Measurements from ENCODE around the gene EXOC3L4. TPM values are rescaled to one million over a fixed set of nuclear protein-coding genes. Genes with fewer than 3 reads are reported as not detected.

The EXOC3L4 gene
- total and polyA plus RNA-seq, 3 experiments from 2014 or later: not detected

DNA sequence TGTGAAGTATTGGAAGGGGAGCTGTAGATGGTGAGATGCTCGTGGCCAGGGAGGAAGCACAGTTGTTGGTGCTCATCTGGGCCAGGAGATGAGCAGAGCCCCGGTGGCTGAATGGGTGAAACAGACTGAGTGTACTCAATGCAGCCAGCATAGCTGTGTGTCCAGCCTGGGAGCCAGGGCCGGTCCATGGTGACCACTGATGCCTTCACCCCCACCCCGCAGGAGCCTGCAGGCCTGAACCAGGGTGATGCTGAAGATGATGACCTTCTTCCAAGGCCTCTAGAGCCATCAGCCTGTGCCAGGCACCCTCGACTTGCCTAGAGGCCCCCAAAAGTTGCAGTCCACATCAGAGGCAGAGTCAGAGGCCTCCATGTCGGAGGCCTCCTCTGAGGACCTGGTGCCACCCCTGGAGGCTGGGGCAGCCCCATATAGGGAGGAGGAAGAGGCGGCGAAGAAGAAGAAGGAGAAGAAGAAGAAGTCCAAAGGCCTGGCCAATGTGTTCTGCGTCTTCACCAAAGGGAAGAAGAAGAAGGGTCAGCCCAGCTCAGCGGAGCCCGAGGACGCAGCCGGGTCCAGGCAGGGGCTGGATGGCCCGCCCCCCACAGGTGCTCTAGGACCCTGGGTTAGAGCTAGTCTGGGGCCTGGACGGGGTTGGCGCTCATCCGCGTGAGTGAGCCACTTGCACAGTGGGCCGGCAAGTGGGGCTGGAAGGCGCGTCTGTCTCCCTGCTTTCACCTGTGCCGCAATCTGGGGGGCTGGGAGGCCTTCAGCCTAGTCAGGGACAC, 31.8 kb downstream of the EXOC3L4 start:
- peaks cover 0 to 5% (median 0%) of the 10 kb centered on the region in 3 donors for H3K4me1 Mint-ChIP-seq
- H3K9me3 Mint-ChIP-seq: no peaks in the 10 kb centered on the region
- H3K36me3 ChIP-seq (ENCODE audit: insufficient read depth, low read length): no peaks in the 10 kb centered on the region
- peaks cover 8 to 22% of the 10 kb centered on the region in 2 donors for H3K27me3 Mint-ChIP-seq
- ChIA-PET CTCF (no interaction called here), POLR2A (no interaction called here)
- H3K27ac ChIP-seq (ENCODE audit: low read depth, low read length): no peak overlapping the region
- H3K4me3 Mint-ChIP-seq: no peak overlapping the region
- peaks cover 4% of the 10 kb centered on the region for H3K27me3 ChIP-seq (ENCODE audit: insufficient read depth, low read length, poor library complexity, severe bottlenecking)
- no peaks in the 10 kb centered on the region for H3K9me3 ChIP-seq (ENCODE audit: low read length)
- H3K4me1 ChIP-seq (ENCODE audit: insufficient read depth, low read length): peaks cover 7% of the 10 kb centered on the region
- no peak for DNase-seq
- H3K4me3 ChIP-seq (ENCODE audit: low read length): no peak overlapping the region
- H3K36me3 Mint-ChIP-seq: no peaks in the 10 kb centered on the region
- H3K27ac Mint-ChIP-seq: no peak overlapping the region

DNA sequence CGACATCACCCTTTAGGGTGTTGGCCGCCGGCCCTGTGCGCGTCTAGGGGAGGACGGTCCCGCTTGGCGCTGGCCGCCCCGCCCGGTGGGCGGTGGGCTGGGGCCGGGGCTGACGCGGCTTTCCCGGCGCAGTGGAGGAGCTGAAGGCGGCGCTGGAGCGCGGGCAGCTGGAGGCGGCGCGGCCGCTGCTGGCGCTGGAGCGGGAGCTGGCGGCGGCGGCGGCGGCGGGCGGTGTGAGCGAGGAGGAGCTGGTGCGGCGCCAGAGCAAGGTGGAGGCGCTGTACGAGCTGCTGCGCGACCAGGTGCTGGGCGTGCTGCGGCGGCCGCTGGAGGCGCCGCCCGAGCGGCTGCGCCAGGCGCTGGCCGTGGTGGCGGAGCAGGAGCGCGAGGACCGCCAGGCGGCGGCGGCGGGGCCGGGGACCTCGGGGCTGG, 32.4 kb downstream of the EXOC3L4 start:
- Mint-ChIP-seq H3K4me3 (no peak overlapping the region), H3K36me3 (no peaks in the 10 kb centered on the region), H3K27ac (no peak overlapping the region), H3K27me3 (peaks cover 8 to 18% of the 10 kb centered on the region in 2 donors), H3K4me1 (peaks cover 0 to 5% (median 0%) of the 10 kb centered on the region in 3 donors), H3K9me3 (no peaks in the 10 kb centered on the region)
- CTCF ChIA-PET: interaction anchor here (1.4 kb wide), 1 partner anchor 22 kb away, joined by 9 read pairs; no protein-coding TSS in a partner anchor
- no peak overlapping the region for H3K4me3 ChIP-seq (ENCODE audit: low read length)
- POLR2A ChIA-PET: no interaction called here
- no peaks in the 10 kb centered on the region for H3K9me3 ChIP-seq (ENCODE audit: low read length)
- no peak overlapping the region for H3K27ac ChIP-seq (ENCODE audit: low read depth, low read length)
- H3K4me1 ChIP-seq (ENCODE audit: insufficient read depth, low read length): peaks cover 7% of the 10 kb centered on the region
- H3K36me3 ChIP-seq (ENCODE audit: insufficient read depth, low read length): no peaks in the 10 kb centered on the region
- DNase-seq: no peak
- H3K27me3 ChIP-seq (ENCODE audit: insufficient read depth, low read length, poor library complexity, severe bottlenecking): peaks cover 4% of the 10 kb centered on the region

DNA sequence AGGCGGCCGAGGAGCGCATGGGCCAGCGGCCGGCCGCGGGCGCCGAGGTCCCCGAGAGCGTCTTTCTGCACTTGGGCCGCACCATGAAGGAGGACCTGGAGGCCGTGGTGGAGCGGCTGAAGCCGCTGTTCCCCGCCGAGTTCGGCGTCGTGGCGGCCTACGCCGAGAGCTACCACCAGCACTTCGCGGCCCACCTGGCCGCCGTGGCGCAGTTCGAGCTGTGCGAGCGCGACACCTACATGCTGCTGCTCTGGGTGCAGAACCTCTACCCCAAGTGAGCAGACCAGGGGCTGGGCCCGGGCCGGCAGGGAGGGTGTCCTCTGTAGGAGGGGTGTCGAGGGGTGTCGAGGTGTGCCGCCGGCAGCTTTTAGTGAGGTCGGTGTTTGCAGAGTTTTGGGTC, 32.8 kb downstream of the EXOC3L4 start:
- ChIA-PET POLR2A (no interaction called here), CTCF (interaction anchor here (1.4 kb wide), 1 partner anchor 22 kb away, joined by 9 read pairs; no protein-coding TSS in a partner anchor)

DNA sequence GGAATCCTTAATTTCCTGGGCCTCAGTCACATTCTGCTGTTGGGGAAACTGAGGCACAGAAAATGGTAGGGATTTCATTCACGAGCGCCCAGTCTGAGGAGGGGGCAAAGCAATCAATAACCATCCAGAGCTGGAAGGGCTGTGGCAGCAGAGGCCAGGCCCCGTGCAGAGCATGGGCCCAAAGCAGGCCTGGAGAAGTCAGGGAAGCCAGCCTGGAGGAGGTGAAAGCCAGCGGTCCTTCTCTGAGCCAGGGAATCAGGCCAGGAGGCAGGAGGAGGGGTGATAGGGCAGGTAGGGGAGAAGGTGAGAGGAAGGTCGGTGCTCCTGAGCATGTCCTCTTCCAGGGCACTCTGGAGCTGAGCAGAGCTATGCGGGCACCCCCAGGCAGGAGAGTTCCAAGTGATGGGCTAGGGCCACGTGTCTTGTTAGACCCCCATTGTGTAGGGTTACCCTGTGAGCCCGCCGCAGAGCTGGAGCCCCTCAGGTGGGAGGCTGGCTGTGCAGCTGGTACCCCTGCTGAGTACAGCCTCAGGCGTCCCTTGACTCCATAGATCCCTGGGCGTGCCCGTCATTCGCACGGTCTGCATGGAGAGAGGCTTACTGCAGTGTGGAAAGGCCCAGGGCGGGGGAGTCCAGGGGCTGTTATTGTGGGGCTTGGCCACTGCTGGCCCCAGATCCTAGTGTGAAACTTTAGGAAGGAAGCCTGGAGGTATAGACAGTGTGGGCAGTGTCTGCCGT, 33.5 kb downstream of the EXOC3L4 start:
- no peak for DNase-seq
- H3K9me3 ChIP-seq (ENCODE audit: low read length): no peaks in the 10 kb centered on the region
- peaks cover 0 to 5% (median 0%) of the 10 kb centered on the region in 3 donors for H3K4me1 Mint-ChIP-seq
- H3K9me3 Mint-ChIP-seq: no peaks in the 10 kb centered on the region
- ChIA-PET POLR2A (no interaction called here), CTCF (interaction anchor here (1.4 kb wide), 1 partner anchor 23 kb away, joined by 9 read pairs; no protein-coding TSS in a partner anchor)
- H3K27me3 ChIP-seq (ENCODE audit: insufficient read depth, low read length, poor library complexity, severe bottlenecking): no peaks in the 10 kb centered on the region
- no peak overlapping the region for H3K27ac Mint-ChIP-seq
- H3K27me3 Mint-ChIP-seq: peaks cover 6 to 14% of the 10 kb centered on the region in 2 donors
- H3K4me3 ChIP-seq (ENCODE audit: low read length): no peak overlapping the region
- H3K4me3 Mint-ChIP-seq: no peak overlapping the region
- no peaks in the 10 kb centered on the region for H3K4me1 ChIP-seq (ENCODE audit: insufficient read depth, low read length)
- no peaks in the 10 kb centered on the region for H3K36me3 Mint-ChIP-seq
- H3K27ac ChIP-seq (ENCODE audit: low read depth, low read length): no peak overlapping the region
- H3K36me3 ChIP-seq (ENCODE audit: insufficient read depth, low read length): no peaks in the 10 kb centered on the region

More for the DNA sequence above, 32.8 kb downstream of the EXOC3L4 start:
- no peak overlapping the region for H3K27ac Mint-ChIP-seq
- Histone ChIP-seq H3K9me3 (ENCODE audit: low read length) (no peaks in the 10 kb centered on the region), H3K36me3 (ENCODE audit: insufficient read depth, low read length) (no peaks in the 10 kb centered on the region), H3K4me3 (ENCODE audit: low read length) (no peak overlapping the region), H3K27ac (ENCODE audit: low read depth, low read length) (no peak overlapping the region), H3K27me3 (ENCODE audit: insufficient read depth, low read length, poor library complexity, severe bottlenecking) (peaks cover 4% of the 10 kb centered on the region), H3K4me1 (ENCODE audit: insufficient read depth, low read length) (peaks cover 6% of the 10 kb centered on the region)
- peaks cover 6 to 14% of the 10 kb centered on the region in 2 donors for H3K27me3 Mint-ChIP-seq
- H3K9me3 Mint-ChIP-seq: no peaks in the 10 kb centered on the region
- H3K36me3 Mint-ChIP-seq: no peaks in the 10 kb centered on the region
- DNase-seq: no peak
- H3K4me1 Mint-ChIP-seq: peaks cover 0 to 5% (median 0%) of the 10 kb centered on the region in 3 donors
- H3K4me3 Mint-ChIP-seq: no peak overlapping the region

DNA sequence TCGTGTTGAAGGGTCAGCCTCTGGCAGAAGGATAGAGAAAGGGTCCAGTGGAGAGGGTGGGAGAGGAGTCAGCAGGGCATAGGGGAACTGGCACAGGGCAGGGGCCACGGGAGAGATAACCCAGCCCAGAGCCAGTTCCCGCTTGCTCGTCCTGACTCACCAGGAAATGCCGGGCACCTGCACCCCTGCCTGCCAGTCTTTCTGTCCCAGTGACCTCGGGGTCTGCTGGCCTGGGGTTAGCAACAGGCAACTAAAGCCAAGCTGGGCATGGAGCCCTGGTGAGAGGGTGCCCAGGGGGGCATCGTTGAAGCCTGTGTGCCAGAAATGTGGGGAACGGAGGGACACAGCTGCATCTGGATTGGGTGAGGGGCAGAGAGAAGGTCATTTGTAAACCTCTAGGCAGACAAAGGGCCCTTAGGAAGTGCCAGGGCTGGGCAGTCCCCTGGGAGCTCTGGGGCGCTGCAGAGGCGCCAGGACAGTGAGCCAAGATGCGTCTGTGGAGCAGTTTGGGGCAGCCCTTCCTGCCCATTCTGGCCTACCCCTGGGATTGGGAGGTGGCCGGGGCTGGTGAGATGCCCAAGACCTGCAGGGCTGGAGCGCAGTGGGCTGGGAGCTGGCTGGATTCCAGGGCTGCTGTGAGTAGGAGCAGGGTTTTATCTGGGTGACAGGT, 34.2 kb downstream of the EXOC3L4 start:
- Histone ChIP-seq H3K4me3 (ENCODE audit: low read length) (no peak overlapping the region), H3K4me1 (ENCODE audit: insufficient read depth, low read length) (no peaks in the 10 kb centered on the region), H3K27ac (ENCODE audit: low read depth, low read length) (no peak overlapping the region), H3K9me3 (ENCODE audit: low read length) (no peaks in the 10 kb centered on the region), H3K27me3 (ENCODE audit: insufficient read depth, low read length, poor library complexity, severe bottlenecking) (no peaks in the 10 kb centered on the region), H3K36me3 (ENCODE audit: insufficient read depth, low read length) (no peaks in the 10 kb centered on the region)
- Mint-ChIP-seq H3K4me1 (peaks cover 0 to 5% (median 0%) of the 10 kb centered on the region in 3 donors), H3K36me3 (no peaks in the 10 kb centered on the region), H3K27ac (no peak overlapping the region), H3K27me3 (peaks cover 6 to 14% of the 10 kb centered on the region in 2 donors), H3K9me3 (no peaks in the 10 kb centered on the region), H3K4me3 (no peak overlapping the region)
- ChIA-PET POLR2A (no interaction called here), CTCF (interaction anchor here (2.0 kb wide), 1 partner anchor 23 kb away, joined by 6 read pairs; no protein-coding TSS in a partner anchor)
- DNase-seq: no peak

DNA sequence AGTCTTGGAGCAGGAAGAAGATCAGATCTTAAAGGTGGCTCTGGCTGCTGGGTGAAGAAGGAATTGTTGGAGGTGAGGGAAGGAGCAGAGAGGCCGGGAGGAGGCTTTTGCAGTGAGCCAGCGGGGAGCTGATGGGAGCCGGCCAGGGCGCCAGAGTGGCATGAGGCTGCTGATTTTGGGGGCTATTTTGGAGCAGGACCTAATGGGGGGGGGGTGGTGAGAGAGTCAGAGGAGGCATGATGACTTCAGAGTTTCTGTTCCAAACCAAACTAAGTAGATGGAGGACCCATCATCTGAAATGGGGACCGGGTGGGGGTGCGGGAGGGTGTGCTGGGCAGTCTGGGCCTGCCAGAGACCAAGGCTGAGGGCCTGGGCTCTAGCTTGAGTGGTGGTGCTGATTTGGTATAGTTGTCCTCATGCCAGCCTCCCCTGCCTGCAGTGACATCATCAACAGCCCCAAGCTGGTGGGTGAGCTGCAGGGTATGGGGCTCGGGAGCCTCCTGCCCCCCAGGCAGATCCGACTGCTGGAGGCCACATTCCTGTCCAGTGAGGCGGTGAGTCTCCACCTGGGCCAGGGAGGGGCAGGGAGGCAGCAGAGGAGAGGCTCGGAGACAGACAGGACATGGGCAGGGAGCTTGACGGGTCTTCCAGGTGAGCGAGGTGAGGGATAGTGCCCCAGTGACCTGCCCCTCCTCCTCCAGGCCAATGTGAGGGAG, 34.9 kb downstream of the EXOC3L4 start:
- no peak overlapping the region for H3K4me3 ChIP-seq (ENCODE audit: low read length)
- no peaks in the 10 kb centered on the region for H3K36me3 ChIP-seq (ENCODE audit: insufficient read depth, low read length)
- Mint-ChIP-seq H3K27me3 (peaks cover 6 to 10% of the 10 kb centered on the region in 2 donors), H3K27ac (no peak overlapping the region), H3K9me3 (no peaks in the 10 kb centered on the region), H3K36me3 (no peaks in the 10 kb centered on the region), H3K4me3 (no peak overlapping the region), H3K4me1 (no peaks in the 10 kb centered on the region)
- H3K27me3 ChIP-seq (ENCODE audit: insufficient read depth, low read length, poor library complexity, severe bottlenecking): no peaks in the 10 kb centered on the region
- CTCF ChIA-PET: interaction anchor here (2.0 kb wide), 1 partner anchor 24 kb away, joined by 6 read pairs; no protein-coding TSS in a partner anchor
- POLR2A ChIA-PET: no interaction called here
- no peak for DNase-seq
- no peaks in the 10 kb centered on the region for H3K4me1 ChIP-seq (ENCODE audit: insufficient read depth, low read length)
- no peak overlapping the region for H3K27ac ChIP-seq (ENCODE audit: low read depth, low read length)
- H3K9me3 ChIP-seq (ENCODE audit: low read length): no peaks in the 10 kb centered on the region

DNA sequence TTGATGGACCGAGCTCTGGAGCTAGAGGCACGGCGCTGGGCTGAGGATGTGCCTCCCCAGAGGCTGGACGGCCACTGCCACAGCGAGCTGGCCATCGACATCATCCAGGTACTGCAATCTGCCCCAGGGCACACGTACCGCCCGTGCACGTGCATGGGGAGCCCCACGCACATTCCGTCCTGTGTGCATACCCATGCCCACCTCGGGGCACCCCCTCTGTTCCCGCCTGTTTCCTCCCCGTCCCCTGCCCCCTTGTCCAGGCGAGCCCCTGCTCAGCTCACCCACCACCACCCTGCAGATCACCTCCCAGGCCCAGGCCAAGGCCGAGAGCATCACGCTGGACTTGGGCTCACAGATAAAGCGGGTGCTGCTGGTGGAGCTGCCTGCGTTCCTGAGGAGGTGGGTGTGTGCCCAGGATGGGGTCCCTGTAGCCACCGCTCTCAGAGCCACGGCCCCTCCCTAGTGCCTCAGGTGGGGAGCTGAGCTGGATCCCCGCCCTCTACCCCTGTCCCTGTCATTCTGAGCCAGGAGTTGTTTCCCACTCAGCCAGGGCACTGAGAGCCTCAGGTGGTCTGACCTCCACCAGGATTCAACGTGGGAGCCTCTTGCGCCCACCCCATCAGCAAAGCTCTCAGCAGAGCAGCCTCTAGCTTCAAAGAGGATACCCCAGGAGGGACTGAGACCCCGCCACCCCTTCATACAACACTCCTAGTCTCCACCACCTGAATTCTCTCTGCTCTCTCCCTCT, 35.7 kb downstream of the EXOC3L4 start:
- CTCF ChIA-PET: interaction anchor here (1.5 to 2.0 kb wide), 2 partner anchors 25 kb away, joined by 6 read pairs; no protein-coding TSS in a partner anchor
- H3K27ac ChIP-seq (ENCODE audit: low read depth, low read length): no peak overlapping the region

More for the DNA sequence above, 35.7 kb downstream of the EXOC3L4 start:
- Histone ChIP-seq H3K4me3 (ENCODE audit: low read length) (no peak overlapping the region), H3K36me3 (ENCODE audit: insufficient read depth, low read length) (no peaks in the 10 kb centered on the region), H3K4me1 (ENCODE audit: insufficient read depth, low read length) (no peaks in the 10 kb centered on the region), H3K27me3 (ENCODE audit: insufficient read depth, low read length, poor library complexity, severe bottlenecking) (no peaks in the 10 kb centered on the region), H3K9me3 (ENCODE audit: low read length) (no peaks in the 10 kb centered on the region)
- DNase-seq: no peak
- H3K36me3 Mint-ChIP-seq: no peaks in the 10 kb centered on the region
- no peaks in the 10 kb centered on the region for H3K4me1 Mint-ChIP-seq
- no peak overlapping the region for H3K27ac Mint-ChIP-seq
- no peaks in the 10 kb centered on the region for H3K9me3 Mint-ChIP-seq
- no peak overlapping the region for H3K4me3 Mint-ChIP-seq
- POLR2A ChIA-PET: no interaction called here
- peaks cover 4 to 10% of the 10 kb centered on the region in 2 donors for H3K27me3 Mint-ChIP-seq

Data from CD8-positive, alpha-beta memory T cell (primary cell).